Stimulated activated CD4-positive, alpha-beta T cell treated with anti-CD3 and anti-CD28 coated beads, Interleukin-4, amount 100 ng/mL, for 1 hour (primary cell): ENCODE measurements around the gene GALNT18.
A peak's percentile ranks its signal among the peaks of the same experiment; 100 is the strongest.

ENCODE experiments used
- DNase-seq: peaks from one replicate; pipeline ENCODE4 v3.0.0-alpha.2; 2020

Gene GALNT18

GRCh38 chr11:11621573-11622339 lies at the start of gene GALNT18:
TSS of gene GALNT18 (minus strand) at chr11:11622005.
- DNase-seq, result peak; percentile 64

GRCh38 chr11:11670574-11670973 lies 48.8 kb upstream of the GALNT18 start:
- DNase-seq, result no peak

- no peak for DNase-seq
Measured at GRCh38 chr11:11669233-11669846, 47.5 kb upstream of the GALNT18 start.

- DNase-seq, result no peak
Measured at GRCh38 chr11:11668781-11669180, 47.0 kb upstream of the GALNT18 start.

GRCh38 chr11:11668274-11668673 lies 46.5 kb upstream of the GALNT18 start:
- no peak for DNase-seq

- no peak for DNase-seq
Measured at GRCh38 chr11:11667056-11667455, 45.3 kb upstream of the GALNT18 start.

GRCh38 chr11:11665407-11665806 lies 43.6 kb upstream of the GALNT18 start:
- DNase-seq, result no peak

- DNase-seq, result no peak
Measured at GRCh38 chr11:11663907-11664306, 42.1 kb upstream of the GALNT18 start.

- DNase-seq, result no peak
Measured at GRCh38 chr11:11662578-11662977, 40.8 kb upstream of the GALNT18 start.

- DNase-seq, result no peak
Measured at GRCh38 chr11:11661326-11662040, 39.7 kb upstream of the GALNT18 start.

GRCh38 chr11:11660363-11660740 lies 38.5 kb upstream of the GALNT18 start:
- no peak for DNase-seq

GRCh38 chr11:11659567-11660362 lies 38.0 kb upstream of the GALNT18 start:
- no peak for DNase-seq

GRCh38 chr11:11657218-11657955 lies 35.6 kb upstream of the GALNT18 start:
- DNase-seq, result no peak

GRCh38 chr11:11641581-11641980 lies 19.8 kb upstream of the GALNT18 start:
- no peak for DNase-seq

- no peak for DNase-seq
Measured at GRCh38 chr11:11640996-11641395, 19.2 kb upstream of the GALNT18 start.

GRCh38 chr11:11640152-11640551 lies 18.3 kb upstream of the GALNT18 start:
- DNase-seq, result no peak

- DNase-seq, result no peak
Measured at GRCh38 chr11:11636671-11637070, 14.9 kb upstream of the GALNT18 start.

- DNase-seq, result no peak
Measured at GRCh38 chr11:11635443-11635842, 13.6 kb upstream of the GALNT18 start.

- DNase-seq, result no peak
Measured at GRCh38 chr11:11629368-11629767, 7.6 kb upstream of the GALNT18 start.

GRCh38 chr11:11628651-11629050 lies 6.8 kb upstream of the GALNT18 start:
- no peak for DNase-seq

- DNase-seq, result no peak
Measured at GRCh38 chr11:11626128-11626527, 4.3 kb upstream of the GALNT18 start.

- DNase-seq, result no peak
Measured at GRCh38 chr11:11624926-11625325, 3.1 kb upstream of the GALNT18 start.
